NCI-H1694 treated with DMSO at 0.1 percent for 48 hours (cell line): ENCODE measurements around the gene SDK1.

ENCODE experiments used
- DNase-seq: peaks from one replicate; lab custom pipeline; 2025; lab: John Stamatoyannopoulos, UW

SDK1 gene

GRCh38 chr7:3987426-3987927 is 686.4 kb downstream of the SDK1 start:
- no peak for DNase-seq

DNA sequence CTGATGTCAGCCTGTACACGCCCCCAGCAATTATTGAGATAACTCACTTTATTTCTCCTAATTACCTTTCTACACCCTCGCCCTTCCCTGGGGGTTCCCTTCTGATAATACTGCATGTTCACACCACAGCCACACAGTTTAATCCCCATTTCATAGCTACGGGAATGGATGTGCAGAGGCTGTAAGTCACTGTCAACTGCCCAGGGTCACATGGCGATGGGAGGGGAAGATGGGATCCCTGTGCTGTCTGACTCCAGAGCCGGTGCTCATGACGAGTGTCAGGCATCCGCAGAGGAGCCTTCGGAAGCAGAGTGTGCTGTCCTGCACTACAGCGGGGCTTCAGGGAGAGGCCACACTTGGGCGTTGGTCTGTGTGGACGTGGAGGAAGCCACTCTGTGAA is 688.7 kb downstream of the SDK1 start:
- no peak for DNase-seq

DNA sequence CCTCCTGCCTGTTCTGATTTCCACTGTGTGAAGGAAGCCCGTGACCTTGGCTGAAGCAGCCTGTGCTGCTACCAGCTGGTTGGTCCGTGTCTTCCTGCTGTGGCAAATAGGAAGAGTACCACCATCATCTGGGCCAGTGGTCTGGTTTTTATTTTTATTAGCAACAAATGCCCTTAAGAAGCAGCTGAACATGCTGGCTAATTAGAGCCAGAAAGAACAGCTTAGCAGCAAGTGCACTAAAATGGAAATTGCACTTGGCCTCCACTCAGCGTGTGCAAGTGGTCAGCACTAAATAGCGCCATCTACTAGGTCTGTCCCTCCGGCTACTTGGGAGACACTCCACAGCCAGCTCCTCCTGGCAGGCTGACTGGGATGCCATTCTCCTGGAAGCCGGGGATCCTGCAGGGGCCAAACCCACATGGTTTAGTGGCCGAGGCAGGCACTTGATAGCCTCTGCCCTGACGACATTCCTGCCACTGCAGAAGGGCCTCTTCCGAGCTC is 690.7 kb downstream of the SDK1 start:
- DNase-seq = no peak

GRCh38 chr7:3992841-3993240 is 691.8 kb downstream of the SDK1 start:
- DNase-seq = no peak

DNA sequence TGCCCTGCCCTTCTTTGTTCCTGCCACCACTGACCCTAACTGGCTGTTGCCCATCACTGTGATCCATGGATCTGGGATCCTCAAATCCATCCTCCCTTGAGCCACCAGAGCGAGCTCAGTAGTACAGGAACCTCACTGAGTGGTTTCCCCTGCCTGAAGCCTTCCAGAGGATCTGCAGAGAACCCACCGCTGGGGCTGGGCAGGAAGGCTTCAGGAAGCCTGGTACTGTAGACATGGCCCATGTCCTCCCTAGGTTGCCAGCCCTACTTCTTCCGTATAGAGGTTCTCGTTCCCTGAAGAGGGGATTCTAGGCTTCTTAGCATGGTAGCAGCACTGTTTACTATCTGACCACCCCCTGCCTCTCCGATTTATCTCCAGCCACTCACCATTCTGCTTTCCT is 693.7 kb downstream of the SDK1 start:
- no peak for DNase-seq

DNA sequence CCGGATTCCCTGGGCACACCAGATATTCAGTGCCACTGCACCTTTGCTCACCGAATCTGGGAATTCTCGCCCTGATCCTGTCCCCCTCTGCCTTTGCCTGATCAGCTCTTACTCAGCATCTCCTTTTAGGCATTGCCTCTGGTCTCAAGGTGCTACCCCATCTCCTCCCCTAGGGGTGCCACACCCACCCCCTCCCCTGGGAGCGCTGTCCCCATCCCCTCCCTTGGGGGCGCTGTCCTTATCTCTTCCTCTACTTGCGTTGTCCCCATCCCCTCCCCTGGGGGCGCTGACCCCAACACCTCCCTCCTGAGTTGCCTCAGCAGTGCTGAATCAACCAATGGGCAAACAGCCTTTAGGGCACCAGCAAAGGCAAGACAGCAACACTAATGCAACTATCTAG is 694.1 kb downstream of the SDK1 start:
- DNase-seq = no peak

GRCh38 chr7:3998060-3998459 is 697.0 kb downstream of the SDK1 start:
- peak; percentile 34 for DNase-seq

GRCh38 chr7:4000139-4000538 is 699.1 kb downstream of the SDK1 start:
- no peak for DNase-seq

DNA sequence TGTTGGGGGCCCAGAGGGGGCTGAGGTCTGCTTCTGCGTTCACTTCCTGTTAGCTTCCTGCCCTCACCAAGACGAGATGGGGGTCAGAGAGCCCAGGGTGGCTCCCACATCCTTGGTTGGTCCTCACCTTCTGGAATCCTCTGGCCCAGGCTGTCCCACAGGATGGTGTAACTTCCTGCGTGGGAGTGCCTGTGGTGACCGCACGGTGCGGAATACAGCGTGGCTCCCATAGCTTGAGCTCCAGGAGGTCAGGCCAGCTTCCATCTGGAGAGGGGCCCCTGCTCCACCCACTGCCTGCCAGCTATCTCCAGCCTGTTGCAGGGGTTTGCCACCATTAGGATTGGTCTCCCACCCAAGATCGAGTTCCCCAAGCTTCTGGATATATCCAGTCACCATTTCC is 699.9 kb downstream of the SDK1 start:
- DNase-seq = no peak

GRCh38 chr7:4001742-4002141 is 700.7 kb downstream of the SDK1 start:
- DNase-seq = no peak

DNA sequence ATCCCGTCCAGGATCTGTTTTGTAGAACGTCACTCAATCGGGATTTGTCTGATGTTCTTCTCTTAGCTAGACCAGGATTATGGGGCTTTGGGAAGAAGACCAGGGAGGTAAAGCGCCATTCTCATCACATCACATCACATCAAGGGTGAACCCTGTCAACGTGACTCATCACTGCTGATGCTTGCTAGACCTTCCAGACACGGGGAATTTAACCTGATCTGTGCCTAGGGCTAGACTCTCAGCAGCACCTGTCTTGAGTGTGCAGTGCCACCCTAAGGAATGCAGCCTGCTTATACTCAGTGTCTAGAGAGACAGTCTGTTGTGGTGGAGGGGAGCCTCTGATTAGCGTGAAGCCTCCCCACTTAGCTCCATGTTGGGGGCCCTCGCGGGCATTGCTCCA is 702.5 kb downstream of the SDK1 start:
- no peak for DNase-seq

DNA sequence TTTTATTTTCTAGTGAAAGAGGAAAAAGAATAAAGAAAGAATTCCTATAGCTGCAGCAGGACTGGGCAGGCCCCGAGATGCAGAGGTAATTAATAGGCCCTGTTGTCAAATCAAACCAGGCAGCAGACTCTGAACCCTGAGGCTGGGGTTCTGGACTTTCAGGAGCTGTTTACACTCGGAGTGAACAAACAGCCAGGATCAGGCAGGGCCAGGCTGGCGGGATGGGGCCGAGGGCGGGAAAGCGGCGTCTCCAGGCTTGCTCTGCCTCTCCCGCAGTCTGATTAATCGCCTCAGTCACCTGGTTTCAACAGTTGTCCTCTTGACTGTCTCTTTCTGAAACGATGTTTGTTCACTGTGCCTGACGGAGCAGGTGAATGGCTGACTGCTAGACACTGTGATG is 705.6 kb downstream of the SDK1 start:
- DNase-seq = no peak

- DNase-seq = no peak
Observed at GRCh38 chr7:4009211-4010060, 708.4 kb downstream of the SDK1 start.

- peak; percentile 13 for DNase-seq
Observed at GRCh38 chr7:4010061-4010605, 709.1 kb downstream of the SDK1 start.

- DNase-seq = no peak
Observed at GRCh38 chr7:4010923-4011656, 710.0 kb downstream of the SDK1 start.

DNA sequence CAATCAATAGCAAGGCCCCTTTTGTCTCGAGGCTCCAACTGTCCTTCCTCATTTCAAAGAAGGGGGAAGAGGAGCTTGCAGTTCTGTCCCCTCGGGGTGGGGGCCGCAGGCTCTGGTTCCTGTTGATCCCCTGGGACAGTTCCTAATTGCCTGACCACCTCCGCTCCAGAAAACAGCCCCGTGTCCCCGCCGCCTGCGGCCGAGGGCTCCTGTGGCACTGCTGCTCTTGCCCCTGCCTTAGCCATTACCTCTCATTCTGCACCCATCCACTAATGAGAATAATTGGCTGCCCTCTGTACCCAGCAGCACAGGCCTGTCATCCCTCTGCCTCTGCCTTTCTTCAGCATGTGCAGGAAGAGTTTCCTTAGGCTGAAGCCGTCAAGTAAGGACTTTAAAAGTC is 712.7 kb downstream of the SDK1 start:
- no peak for DNase-seq

- DNase-seq = no peak
Observed at GRCh38 chr7:4014346-4015050, 713.4 kb downstream of the SDK1 start.

DNA sequence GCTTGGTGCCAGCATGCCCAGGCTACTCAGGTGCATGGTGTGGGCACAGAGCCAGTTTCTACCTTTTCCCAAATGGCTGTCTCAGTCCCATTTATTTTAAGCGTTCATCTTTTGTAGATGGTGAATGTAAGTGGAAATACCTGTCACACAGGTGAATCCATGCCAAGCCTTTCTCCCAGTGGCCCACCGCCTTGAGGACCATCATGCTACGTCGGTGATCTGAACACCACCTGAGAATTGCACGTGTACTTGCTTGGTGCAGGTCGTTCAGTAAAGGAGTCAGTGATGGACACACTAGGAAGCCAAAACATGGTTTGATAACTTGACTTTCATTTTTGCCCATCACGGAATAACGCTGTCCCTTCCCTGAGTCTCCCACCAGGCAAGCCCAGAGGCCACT is 714.3 kb downstream of the SDK1 start:
- no peak for DNase-seq

DNA sequence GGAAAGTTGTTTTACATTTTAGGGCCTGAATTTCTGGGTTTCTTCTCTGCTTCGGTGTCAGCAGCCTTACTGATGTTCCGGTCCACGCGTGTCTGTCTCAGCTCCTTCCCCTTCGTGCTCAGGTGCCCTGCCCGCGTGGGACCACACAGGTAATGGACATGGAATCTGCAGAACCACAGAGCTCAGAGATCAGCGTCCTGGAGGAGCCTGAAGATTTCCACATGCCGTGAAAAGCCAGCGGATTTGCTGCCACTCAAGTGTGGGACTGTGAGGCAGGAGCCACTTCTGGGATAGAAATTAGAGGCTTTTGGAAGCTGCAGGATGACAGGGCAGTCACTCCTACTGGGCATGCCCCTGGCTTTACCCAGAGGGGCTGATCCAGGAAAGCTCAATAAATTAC is 714.9 kb downstream of the SDK1 start:
- no peak for DNase-seq

GRCh38 chr7:4017081-4017480 is 716.0 kb downstream of the SDK1 start:
- DNase-seq = no peak

DNA sequence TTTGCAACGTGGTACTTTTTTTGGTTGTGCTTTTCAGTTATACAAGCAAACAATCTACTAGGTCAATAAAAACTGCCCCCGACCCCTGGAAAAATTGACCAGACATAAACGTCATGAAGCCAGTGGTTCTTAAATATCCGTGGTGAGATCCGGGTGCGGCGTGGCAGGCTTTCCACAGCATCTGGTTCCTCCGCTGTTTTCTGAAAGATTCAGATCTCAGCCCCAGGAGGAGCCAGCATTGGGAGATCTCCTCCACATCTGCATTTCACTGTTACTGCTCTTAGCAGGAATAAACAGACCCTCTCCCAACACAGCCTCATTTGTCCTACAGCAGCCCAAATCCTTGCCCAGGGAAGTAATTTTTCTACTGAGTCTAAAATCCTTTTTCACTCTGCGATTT is 716.7 kb downstream of the SDK1 start:
- DNase-seq = no peak
